Fibroblast of lung (primary cell): ENCODE results near the gene PLOD2.
A peak's percentile ranks its signal among the peaks of the same experiment; 100 is the strongest.

Source experiments
- EZH2 ChIP-seq: IDR thresholded peaks from 2 replicates; pipeline ENCODE4 v1.5.1; 2012; ENCODE audit warnings: low read length, control low read depth, mild to moderate bottlenecking; ENCODE audit errors: missing control alignments
- TF ChIP-seq, protein P1 (sequence below), 2 donors: IDR thresholded peaks in 1 of 2; conservative IDR thresholded peaks in 1 of 2; 1 replicate in 1 of 2; 2 replicates in 1 of 2; pipeline ENCODE4 v1.5.1; 2011 to 2012; ENCODE audit warnings: low read length in 2 of 2, control low read depth in 1 of 2, inconsistent platforms in 1 of 2, low read depth in 1 of 2, mild to moderate bottlenecking in 1 of 2

DNA sequence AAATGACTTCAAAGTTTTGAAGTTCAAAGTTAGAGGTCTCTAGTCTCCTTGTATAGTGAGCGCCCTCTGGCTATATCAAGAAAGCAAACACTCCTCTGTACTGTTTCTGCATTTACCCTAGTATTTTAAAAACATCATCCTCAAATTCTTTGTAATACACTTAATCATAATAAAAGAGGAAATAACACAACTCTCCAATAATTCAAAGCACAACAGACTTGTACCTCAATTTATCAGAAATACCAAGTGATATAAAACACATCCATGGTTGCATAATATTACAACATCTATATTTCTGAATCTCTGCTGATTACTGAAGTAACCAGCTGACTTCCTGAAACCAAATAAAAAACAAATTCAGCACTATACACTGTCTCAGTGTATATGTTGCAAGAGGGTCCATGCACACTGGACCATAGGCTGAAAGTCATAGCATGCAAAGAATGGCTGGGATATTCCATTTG, 12.5 kb downstream of the PLOD2 start:
- TF ChIP-seq, protein P1, sequence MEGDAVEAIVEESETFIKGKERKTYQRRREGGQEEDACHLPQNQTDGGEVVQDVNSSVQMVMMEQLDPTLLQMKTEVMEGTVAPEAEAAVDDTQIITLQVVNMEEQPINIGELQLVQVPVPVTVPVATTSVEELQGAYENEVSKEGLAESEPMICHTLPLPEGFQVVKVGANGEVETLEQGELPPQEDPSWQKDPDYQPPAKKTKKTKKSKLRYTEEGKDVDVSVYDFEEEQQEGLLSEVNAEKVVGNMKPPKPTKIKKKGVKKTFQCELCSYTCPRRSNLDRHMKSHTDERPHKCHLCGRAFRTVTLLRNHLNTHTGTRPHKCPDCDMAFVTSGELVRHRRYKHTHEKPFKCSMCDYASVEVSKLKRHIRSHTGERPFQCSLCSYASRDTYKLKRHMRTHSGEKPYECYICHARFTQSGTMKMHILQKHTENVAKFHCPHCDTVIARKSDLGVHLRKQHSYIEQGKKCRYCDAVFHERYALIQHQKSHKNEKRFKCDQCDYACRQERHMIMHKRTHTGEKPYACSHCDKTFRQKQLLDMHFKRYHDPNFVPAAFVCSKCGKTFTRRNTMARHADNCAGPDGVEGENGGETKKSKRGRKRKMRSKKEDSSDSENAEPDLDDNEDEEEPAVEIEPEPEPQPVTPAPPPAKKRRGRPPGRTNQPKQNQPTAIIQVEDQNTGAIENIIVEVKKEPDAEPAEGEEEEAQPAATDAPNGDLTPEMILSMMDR (conservative IDR thresholded peaks at IDR 0.05 in 1 of 2, IDR thresholded peaks at IDR 0.05 in 1 of 2; ENCODE audit: low read depth in 1 of 2, low read length in 2 of 2): peak; percentile 28 to 60
- TF ChIP-seq EZH2: no peak
